HG03575 (cell line): ENCODE results near the gene C20orf202.
"Not testable (repeated sequence)": the region's sequence is repeated elsewhere in the genome, so short reads cannot be mapped to it uniquely, and the experiment has no call there.

Experiments used
- ATAC-seq: cut with Tn5 transposase; IDR thresholded peaks from one replicate; pipeline ENCODE4 v1.9.1; 2021; ENCODE audit not compliant: unreplicated experiment, insufficient number of reproducible peaks, low FRiP score; ENCODE audit errors: extremely low read depth

The C20orf202 gene

GRCh38 chr20:1204576-1204975 lies 1.3 kb downstream of the C20orf202 start:
- no peak for ATAC-seq

- no peak for ATAC-seq
Observed at GRCh38 chr20:1205802-1206201, 2.5 kb downstream of the C20orf202 start.

GRCh38 chr20:1206366-1207148 lies 3.3 kb downstream of the C20orf202 start:
- no peak for ATAC-seq

- ATAC-seq: no peak
Observed at GRCh38 chr20:1207293-1207878, 4.1 kb downstream of the C20orf202 start.

- no peak for ATAC-seq
Observed at GRCh38 chr20:1209447-1210387, 6.5 kb downstream of the C20orf202 start.

- no peak for ATAC-seq
Observed at GRCh38 chr20:1210501-1210900, 7.2 kb downstream of the C20orf202 start.

- no peak for ATAC-seq
Observed at GRCh38 chr20:1212023-1212422, 8.8 kb downstream of the C20orf202 start.

- ATAC-seq: no peak
Observed at GRCh38 chr20:1212607-1213396, 9.5 kb downstream of the C20orf202 start.

GRCh38 chr20:1214838-1215261 lies 11.6 kb downstream of the C20orf202 start:
- no peak for ATAC-seq

GRCh38 chr20:1215386-1216170 lies 12.3 kb downstream of the C20orf202 start:
- no peak for ATAC-seq

- not testable (repeated sequence) for ATAC-seq
Observed at GRCh38 chr20:1216527-1217427, 13.5 kb downstream of the C20orf202 start.

GRCh38 chr20:1222750-1223149 lies 19.5 kb downstream of the C20orf202 start:
- ATAC-seq: not testable (repeated sequence)

- no peak for ATAC-seq
Observed at GRCh38 chr20:1224205-1224890, 21.1 kb downstream of the C20orf202 start.

GRCh38 chr20:1225263-1225782 lies 22.1 kb downstream of the C20orf202 start:
- ATAC-seq: no peak

- no peak for ATAC-seq
Observed at GRCh38 chr20:1225783-1226654, 22.8 kb downstream of the C20orf202 start, which contains the start of gene RAD21L1. RAD21L1 (plus strand) TSS chr20:1226044; CDS start chr20:1228454, 2,410 bp downstream.
